PFSK-1 (cell line): Measurements from ENCODE around the gene CREB1.

Experiments
- POLR2AphosphoS5 ChIP-seq: IDR thresholded peaks from 2 replicates; pipeline ENCODE4 v1.6.1; 2012; ENCODE audit warnings: low read depth, mild to moderate bottlenecking, control low read depth, low read length, moderate library complexity
- REST ChIP-seq, 2 experiments: IDR thresholded peaks; 2 replicates each; pipeline versions ENCODE4 v1.6.1 to v1.8.0; 2011 to 2012; ENCODE audit warnings: low read depth in 2 of 2, low read length in 2 of 2, control low read depth in 1 of 2, inconsistent platforms in 1 of 2, mild to moderate bottlenecking in 1 of 2, moderate library complexity in 1 of 2; ENCODE audit not compliant: insufficient read depth in 1 of 2
- SIN3A ChIP-seq: IDR thresholded peaks from 2 replicates; pipeline ENCODE4 v1.6.1; 2012; ENCODE audit warnings: mild to moderate bottlenecking, low read length, moderate library complexity, borderline replicate concordance; ENCODE audit not compliant: insufficient read depth

DNA sequence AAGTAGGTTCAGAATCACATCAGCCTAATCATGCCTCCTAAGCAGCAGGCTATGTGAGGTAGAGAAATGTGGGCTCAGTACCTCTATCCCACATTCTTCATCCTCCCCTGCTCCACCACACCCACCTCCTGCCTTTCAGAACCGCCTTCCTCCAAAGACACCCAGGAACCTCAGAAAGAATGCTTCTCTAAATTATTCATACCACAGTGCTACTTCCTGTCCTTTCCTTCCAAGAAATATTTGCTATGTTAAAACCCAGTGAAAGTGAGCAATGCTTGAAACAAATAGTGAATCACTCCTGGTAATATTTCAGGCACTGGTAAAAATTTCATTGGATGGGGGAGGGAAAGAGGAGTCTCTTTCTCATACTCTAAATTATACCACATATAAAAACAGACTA is 24.0 kb upstream of the CREB1 start:
- TF ChIP-seq REST (IDR thresholded peaks at IDR 0.05; ENCODE audit: insufficient read depth in 1 of 2, low read depth in 2 of 2, low read length in 2 of 2): no peak
- no peak for TF ChIP-seq POLR2AphosphoS5
- no peak for TF ChIP-seq SIN3A
